CD4-positive, alpha-beta T cell (primary cell): Measurements from ENCODE around the gene UGT2B7. TPM values are rescaled to one million over a fixed set of nuclear protein-coding genes. Genes with fewer than 3 reads are reported as not detected.

Source experiments
- ATAC-seq: fragments of 200-7000 bp; cut with Tn5 transposase; one replicate; pipeline ENCODE4 v1.10.0; 2022; ENCODE audit warnings: mild to moderate bottlenecking; ENCODE audit not compliant: poor library complexity
- CTCF ChIA-PET: fragments of 350-600 bp; sonication (Branson Sonifier 250); formaldehyde crosslinking; loops from one replicate; lab custom pipeline; 2021; ENCODE audit warnings: antibody characterized with exemption, inconsistent platforms; lab: Charles Lee
- POLR2A ChIA-PET: fragments of 350-600 bp; sonication (Branson Sonifier 250); formaldehyde crosslinking; loops from one replicate; lab custom pipeline; 2021; ENCODE audit warnings: antibody characterized with exemption, inconsistent platforms; lab: Charles Lee
- DNase-seq, 14 experiments: peaks; one replicate each; pipeline ENCODE4 v3.0.0-alpha.2; 2013 to 2020; ENCODE audit warnings: mixed read lengths in 2 of 14
- H3K27ac ChIP-seq, 2 donors: one replicate each; pipeline versions ENCODE4 v1.5.1 to v1.7.0; 2013; ENCODE audit warnings: low read length in 2 of 2, low read depth in 1 of 2, mild to moderate bottlenecking in 1 of 2
- H3K27me3 ChIP-seq, 2 experiments: 1 replicate in 1 of 2; 2 replicates in 1 of 2; pipeline versions ENCODE4 v1.6.1 to v1.7.0; 2013; ENCODE audit warnings: low read length in 2 of 2, control low read depth in 1 of 2, mild to moderate bottlenecking in 1 of 2, moderate library complexity in 1 of 2; ENCODE audit not compliant: insufficient read depth in 2 of 2, control insufficient read depth in 1 of 2
- H3K36me3 ChIP-seq: one replicate; pipeline ENCODE4 v1.6.1; 2013; ENCODE audit warnings: low read length, control low read depth; ENCODE audit not compliant: insufficient read depth
- H3K4me1 ChIP-seq: one replicate; pipeline ENCODE4 v1.6.1; 2013; ENCODE audit warnings: low read length, control low read depth; ENCODE audit not compliant: insufficient read depth
- H3K4me3 ChIP-seq: one replicate; pipeline ENCODE4 v1.5.1; 2013; ENCODE audit warnings: mild to moderate bottlenecking, low read length, moderate library complexity
- H3K9me3 ChIP-seq, 2 experiments: 1 replicate in 1 of 2; 2 replicates in 1 of 2; pipeline versions ENCODE4 v1.6.1 to v1.7.0; 2013; ENCODE audit warnings: low read length in 2 of 2, mild to moderate bottlenecking in 2 of 2, control low read depth in 1 of 2, moderate library complexity in 1 of 2; ENCODE audit not compliant: control insufficient read depth in 1 of 2, insufficient read depth in 1 of 2
- H3K27ac Mint-ChIP-seq: one replicate; pipeline ENCODE4 v1.8.0; 2020; ENCODE audit warnings: mixed read lengths
- H3K27me3 Mint-ChIP-seq: one replicate; pipeline ENCODE4 v1.8.0; 2021; ENCODE audit warnings: mixed read lengths
- H3K36me3 Mint-ChIP-seq: one replicate; pipeline ENCODE4 v1.8.0; 2021; ENCODE audit warnings: low read depth, mixed read lengths
- H3K4me1 Mint-ChIP-seq: one replicate; pipeline ENCODE4 v1.8.0; 2021; ENCODE audit warnings: low read depth, mixed read lengths
- H3K4me3 Mint-ChIP-seq: one replicate; pipeline ENCODE4 v1.8.0; 2020; ENCODE audit warnings: mild to moderate bottlenecking, mixed read lengths
- H3K9me3 Mint-ChIP-seq: one replicate; pipeline ENCODE4 v1.8.0; 2020; ENCODE audit warnings: mixed read lengths
- CTCF ChIP-seq: fragments of 200-600 bp; IDR thresholded peaks from one replicate; pipeline ENCODE4 v1.8.0; 2022; ENCODE audit warnings: antibody characterized with exemption, mild to moderate bottlenecking
- intact Hi-C, 2 experiments: fragments of 100-400 bp; cut with DNase I in 1 of 2; cut with micrococcal nuclease in 1 of 2; formaldehyde crosslinking; loops; one replicate each; pipeline versions ENCODE4 v1.15.1 to v1.9.0; 2023 to 2025; cut with DNase I, micrococcal nuclease
- total RNA-seq, 174 experiments: library from RNA in 2 of 174; stranded (reverse) in 2 of 174; gene quantifications; one replicate each; pipeline ENCODE4 v1.2.3 and lab custom pipeline; 2021 to 2026

The UGT2B7 gene
- total RNA-seq, 2 experiments from 2014 or later, result not detected

- Histone ChIP-seq H3K36me3 (no peaks in the 10 kb centered on the region), H3K27me3 (no peaks in the 10 kb centered on the region), H3K4me1 (no peaks in the 10 kb centered on the region), H3K9me3 (no peaks in the 10 kb centered on the region), H3K4me3 (no peak overlapping the region), H3K27ac (no peak overlapping the region)
- no peaks in the 10 kb centered on the region for H3K36me3 Mint-ChIP-seq
- no peak overlapping the region for H3K27ac Mint-ChIP-seq
- H3K4me1 Mint-ChIP-seq, result no peaks in the 10 kb centered on the region
- ATAC-seq, result no peak
- H3K4me3 Mint-ChIP-seq, result no peak overlapping the region
- intact Hi-C loops, result no loop called here
- no peaks in the 10 kb centered on the region for H3K9me3 Mint-ChIP-seq
- POLR2A ChIA-PET, result no interaction called here
- CTCF ChIA-PET, result no interaction called here
- TF ChIP-seq CTCF, result no peak
- H3K27me3 Mint-ChIP-seq, result no peaks in the 10 kb centered on the region
- DNase-seq, result no peak
Measured at GRCh38 chr4:69133993-69134392, 37.7 kb downstream of the UGT2B7 start.

- H3K27me3 ChIP-seq, result no peaks in the 10 kb centered on the region
- H3K4me1 ChIP-seq, result no peaks in the 10 kb centered on the region
- Mint-ChIP-seq H3K36me3 (no peaks in the 10 kb centered on the region), H3K9me3 (no peaks in the 10 kb centered on the region), H3K4me1 (no peaks in the 10 kb centered on the region), H3K27ac (no peak overlapping the region), H3K4me3 (no peak overlapping the region), H3K27me3 (no peaks in the 10 kb centered on the region)
- intact Hi-C loops, result no loop called here
- ATAC-seq (no peak), DNase-seq (no peak)
- no peaks in the 10 kb centered on the region for H3K36me3 ChIP-seq
- ChIA-PET CTCF (no interaction called here), POLR2A (no interaction called here)
- TF ChIP-seq CTCF, result no peak
- H3K27ac ChIP-seq, result no peak overlapping the region
- H3K9me3 ChIP-seq, result no peaks in the 10 kb centered on the region
- H3K4me3 ChIP-seq, result no peak overlapping the region
Measured at GRCh38 chr4:69134471-69134870, 38.2 kb downstream of the UGT2B7 start.

- TF ChIP-seq CTCF, result no peak
- Histone ChIP-seq H3K27ac (no peak overlapping the region), H3K27me3 (no peaks in the 10 kb centered on the region), H3K4me1 (no peaks in the 10 kb centered on the region), H3K9me3 (no peaks in the 10 kb centered on the region), H3K4me3 (no peak overlapping the region), H3K36me3 (no peaks in the 10 kb centered on the region)
- no peak for ATAC-seq
- Mint-ChIP-seq H3K36me3 (no peaks in the 10 kb centered on the region), H3K4me1 (no peaks in the 10 kb centered on the region), H3K27me3 (no peaks in the 10 kb centered on the region), H3K4me3 (no peak overlapping the region), H3K9me3 (no peaks in the 10 kb centered on the region), H3K27ac (no peak overlapping the region)
- ChIA-PET CTCF (no interaction called here), POLR2A (no interaction called here)
- no peak for DNase-seq
- intact Hi-C loops, result no loop called here
Measured at GRCh38 chr4:69141320-69141719, 45.0 kb downstream of the UGT2B7 start.
